SU-DHL-6 (cell line): ENCODE measurements around the gene SLC4A3.

Experiments
- CTCF ChIP-seq: fragments of 200-600 bp; sonication (generic); IDR thresholded peaks from one replicate; pipeline ENCODE4 v1.5.1; 2017; ENCODE audit warnings: antibody characterized with exemption, mild to moderate bottlenecking, low read length, moderate library complexity; ENCODE audit not compliant: insufficient read depth, poor library complexity, severe bottlenecking
- EZH2phosphoT487 ChIP-seq: fragments of 200-600 bp; sonication (generic), shearing (Covaris generic); conservative IDR thresholded peaks from 2 replicates; pipeline ENCODE4 v1.6.1; 2018; ENCODE audit warnings: mild to moderate bottlenecking, antibody characterized with exemption, low read length, moderate library complexity, mixed read lengths

- TF ChIP-seq CTCF, result no peak
- no peak for TF ChIP-seq EZH2phosphoT487
Observed at GRCh38 chr2:219672406-219672805, 45.0 kb downstream of the SLC4A3 start.
